ENCODE results near the gene TOP2A.

Gene TOP2A

GRCh38 chr17:40348136-40348504 is 69.6 kb downstream of the TOP2A start:
- Histone ChIP-seq H2BK5ac (ENCODE audit: low read length) (peak overlapping the region; percentile 62), H2AK5ac (ENCODE audit: low read depth, low read length) (peak overlapping the region; percentile 81), H3K36me3 (replicated peaks in 1 of 2; ENCODE audit: control insufficient read depth in 2 of 2, insufficient read depth in 2 of 2, low read length in 2 of 2) (peaks cover 8 to 26% of the 10 kb centered on the region in 2 donors), H3K4me1 (ENCODE audit: control insufficient read depth in 2 of 2, insufficient read depth in 1 of 2, low read depth in 1 of 2, low read length in 2 of 2) (peaks cover 76 to 79% of the 10 kb centered on the region in 2 donors), H3K4ac (ENCODE audit: low read length) (no peak overlapping the region), H2BK12ac (ENCODE audit: low read length) (peak overlapping the region; percentile 69), H4K91ac (ENCODE audit: low read depth, low read length, poor library complexity) (no peak overlapping the region), H4K8ac (ENCODE audit: low read depth, low read length) (no peak overlapping the region), H3K4me3 (ENCODE audit: low read length in 2 of 2) (no peak overlapping the region), H2AFZ (ENCODE audit: low read length) (no peak overlapping the region), H3K79me1 (ENCODE audit: low read depth, low read length) (peaks cover 3% of the 10 kb centered on the region), H3K23ac (ENCODE audit: low read depth, low read length, poor library complexity) (peak overlapping the region; percentile 87), H3K27me3 (ENCODE audit: control insufficient read depth in 3 of 3, insufficient read depth in 3 of 3, low read depth in 1 of 3, low read length in 3 of 3) (peaks cover 0 to 8% (median 0%) of the 10 kb centered on the region in 3 experiments), H3K18ac (ENCODE audit: low read length) (peak overlapping the region; percentile 83), H2BK15ac (ENCODE audit: low read length) (peak overlapping the region; percentile 84), H2BK120ac (ENCODE audit: low read depth, low read length) (no peak overlapping the region), H3K4me2 (ENCODE audit: insufficient read depth, low read length, poor library complexity, severe bottlenecking) (no peak overlapping the region), H3K27ac (replicated peaks; ENCODE audit: low read length) (no peak overlapping the region), H3K14ac (ENCODE audit: low read length) (no peak overlapping the region), H3K9ac (ENCODE audit: low read depth, low read length, poor library complexity) (no peak overlapping the region), H3K9me3 (replicated peaks in 1 of 2; ENCODE audit: control insufficient read depth in 2 of 2, insufficient read depth in 1 of 2, low read depth in 1 of 2, low read length in 2 of 2) (no peaks in the 10 kb centered on the region)
- WGBS, 2 donors (ENCODE audit: extremely low coverage in 2 of 2, insufficient read length in 2 of 2, insufficient replicate concordance in 1 of 2), result no CpG with 5 or more reads among the region's 5 CpGs
- no peak for DNase-seq (ENCODE audit: low spot score)

GRCh38 chr17:40347319-40348135 is 70.2 kb downstream of the TOP2A start:
- H3K9ac ChIP-seq (ENCODE audit: low read depth, low read length, poor library complexity), result peak overlapping the region; percentile 27
- DNase-seq (ENCODE audit: low spot score), result no peak
- no peak overlapping the region for H3K14ac ChIP-seq (ENCODE audit: low read length)
- H3K27me3 ChIP-seq (ENCODE audit: control insufficient read depth in 3 of 3, insufficient read depth in 3 of 3, low read depth in 1 of 3, low read length in 3 of 3), result peaks cover 0 to 14% (median 0%) of the 10 kb centered on the region in 3 experiments
- peaks cover 7 to 21% of the 10 kb centered on the region in 2 donors for H3K36me3 ChIP-seq (replicated peaks in 1 of 2; ENCODE audit: control insufficient read depth in 2 of 2, insufficient read depth in 2 of 2, low read length in 2 of 2)
- H2AK5ac ChIP-seq (ENCODE audit: low read depth, low read length), result peak overlapping the region; percentile 96
- H3K18ac ChIP-seq (ENCODE audit: low read length), result peak overlapping the region; percentile 88
- peak overlapping the region; percentile 21 for H3K4me2 ChIP-seq (ENCODE audit: insufficient read depth, low read length, poor library complexity, severe bottlenecking)
- peaks cover 3% of the 10 kb centered on the region for H3K79me1 ChIP-seq (ENCODE audit: low read depth, low read length)
- H2BK5ac ChIP-seq (ENCODE audit: low read length), result peak overlapping the region; percentile 62
- H2BK15ac ChIP-seq (ENCODE audit: low read length), result peak overlapping the region; percentile 84
- no peak overlapping the region for H3K4me3 ChIP-seq (ENCODE audit: low read length in 2 of 2)
- peaks cover 80 to 85% of the 10 kb centered on the region in 2 donors for H3K4me1 ChIP-seq (ENCODE audit: control insufficient read depth in 2 of 2, insufficient read depth in 1 of 2, low read depth in 1 of 2, low read length in 2 of 2)
- no peaks in the 10 kb centered on the region for H3K9me3 ChIP-seq (replicated peaks in 1 of 2; ENCODE audit: control insufficient read depth in 2 of 2, insufficient read depth in 1 of 2, low read depth in 1 of 2, low read length in 2 of 2)
- no peak overlapping the region for H3K4ac ChIP-seq (ENCODE audit: low read length)
- peak overlapping the region; percentile 24 for H2BK12ac ChIP-seq (ENCODE audit: low read length)
- no peak overlapping the region for H4K8ac ChIP-seq (ENCODE audit: low read depth, low read length)
- H3K23ac ChIP-seq (ENCODE audit: low read depth, low read length, poor library complexity), result peak overlapping the region; percentile 38
- peak overlapping the region; percentile 30 for H4K91ac ChIP-seq (ENCODE audit: low read depth, low read length, poor library complexity)
- H2BK120ac ChIP-seq (ENCODE audit: low read depth, low read length), result no peak overlapping the region
- no peak overlapping the region for H2AFZ ChIP-seq (ENCODE audit: low read length)
- no CpG with 5 or more reads among the region's 9 CpGs for WGBS, 2 donors (ENCODE audit: extremely low coverage in 2 of 2, insufficient read length in 2 of 2, insufficient replicate concordance in 1 of 2)
- H3K27ac ChIP-seq (replicated peaks; ENCODE audit: low read length), result no peak overlapping the region

DNA sequence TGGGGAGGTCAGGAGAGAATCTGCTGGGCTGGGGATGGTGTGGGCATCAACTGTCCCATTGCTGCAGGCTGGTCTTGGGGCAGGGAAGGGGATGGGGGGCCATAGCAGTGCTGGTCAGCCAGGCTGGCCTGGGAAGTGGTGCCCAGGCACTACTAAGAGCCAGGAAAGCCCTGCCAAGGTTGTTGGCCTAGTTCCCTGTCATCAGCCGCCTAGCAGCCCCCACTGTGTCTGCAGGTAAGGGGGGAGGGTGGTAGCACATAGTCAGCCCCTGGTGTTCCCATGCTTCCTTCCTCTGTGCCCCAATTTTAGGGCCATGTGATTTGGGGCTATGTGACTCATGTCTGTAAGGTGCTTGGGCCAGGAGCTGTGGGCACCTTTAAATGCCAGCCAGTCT is 70.9 kb downstream of the TOP2A start:
- Histone ChIP-seq H3K4me3 (ENCODE audit: low read length in 2 of 2) (no peak overlapping the region), H3K79me1 (ENCODE audit: low read depth, low read length) (peaks cover 5% of the 10 kb centered on the region), H3K23ac (ENCODE audit: low read depth, low read length, poor library complexity) (peak overlapping the region; percentile 17), H3K9me3 (replicated peaks in 1 of 2; ENCODE audit: control insufficient read depth in 2 of 2, insufficient read depth in 1 of 2, low read depth in 1 of 2, low read length in 2 of 2) (no peaks in the 10 kb centered on the region), H2BK12ac (ENCODE audit: low read length) (peak overlapping the region; percentile 24), H3K36me3 (replicated peaks in 1 of 2; ENCODE audit: control insufficient read depth in 2 of 2, insufficient read depth in 2 of 2, low read length in 2 of 2) (peaks cover 4 to 13% of the 10 kb centered on the region in 2 donors), H3K9ac (ENCODE audit: low read depth, low read length, poor library complexity) (peak overlapping the region; percentile 65), H2AK5ac (ENCODE audit: low read depth, low read length) (peak overlapping the region; percentile 96), H3K4me2 (ENCODE audit: insufficient read depth, low read length, poor library complexity, severe bottlenecking) (no peak overlapping the region), H3K4ac (ENCODE audit: low read length) (no peak overlapping the region), H2BK120ac (ENCODE audit: low read depth, low read length) (no peak overlapping the region), H2AFZ (ENCODE audit: low read length) (no peak overlapping the region), H2BK5ac (ENCODE audit: low read length) (no peak overlapping the region), H3K18ac (ENCODE audit: low read length) (peak overlapping the region; percentile 88), H3K14ac (ENCODE audit: low read length) (peak overlapping the region; percentile 86), H3K27me3 (ENCODE audit: control insufficient read depth in 3 of 3, insufficient read depth in 3 of 3, low read depth in 1 of 3, low read length in 3 of 3) (peaks cover 0 to 16% (median 2%) of the 10 kb centered on the region in 3 experiments), H3K27ac (replicated peaks; ENCODE audit: low read length) (no peak overlapping the region), H4K91ac (ENCODE audit: low read depth, low read length, poor library complexity) (peak overlapping the region; percentile 30), H2BK15ac (ENCODE audit: low read length) (peak overlapping the region; percentile 60), H3K4me1 (ENCODE audit: control insufficient read depth in 2 of 2, insufficient read depth in 1 of 2, low read depth in 1 of 2, low read length in 2 of 2) (peaks cover 80 to 81% of the 10 kb centered on the region in 2 donors), H4K8ac (ENCODE audit: low read depth, low read length) (no peak overlapping the region)
- DNase-seq (ENCODE audit: low spot score), result no peak
- WGBS, 2 donors (ENCODE audit: extremely low coverage in 2 of 2, insufficient read length in 2 of 2, insufficient replicate concordance in 1 of 2), result no CpG with 5 or more reads among the region's 1 CpG

DNA sequence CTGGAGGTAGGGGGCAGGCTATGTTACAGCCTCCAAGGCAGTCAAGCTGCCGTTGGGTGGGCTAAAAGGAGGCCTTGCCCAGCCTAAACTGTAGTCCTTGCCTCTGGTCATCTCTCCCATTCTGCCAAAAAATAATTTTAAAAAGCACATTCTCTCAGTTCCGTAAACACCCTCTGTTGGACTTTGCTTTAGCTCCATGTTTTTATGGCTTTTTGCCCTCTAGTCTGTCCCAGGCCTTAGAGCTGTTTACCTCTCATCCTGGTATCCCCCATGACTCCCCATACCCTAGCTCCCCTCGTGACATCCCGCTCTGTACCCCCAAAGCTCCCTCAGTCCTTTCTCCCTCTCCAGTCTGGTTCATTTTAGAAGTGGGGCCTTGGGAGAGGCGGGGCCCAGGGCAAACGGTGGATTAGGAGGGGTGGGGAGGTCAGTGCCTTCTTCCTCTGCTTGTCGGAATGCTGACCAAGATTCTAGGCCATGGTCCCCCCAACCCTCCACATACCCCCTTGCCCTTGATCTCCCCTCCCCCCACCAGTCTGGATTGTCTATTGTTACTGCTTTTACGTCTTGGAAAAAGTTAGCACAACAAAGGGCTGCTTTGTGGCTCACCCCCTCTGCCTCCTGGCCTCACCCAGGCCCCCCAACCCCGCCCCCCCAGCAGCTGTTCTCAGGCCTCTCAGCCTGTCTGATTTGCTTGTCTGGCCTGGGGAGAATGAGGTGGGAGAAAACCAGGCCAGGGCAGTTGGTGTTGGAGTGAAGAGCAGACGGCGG is 71.5 kb downstream of the TOP2A start:
- peak overlapping the region; percentile 46 to 53 for H3K4me3 ChIP-seq (ENCODE audit: low read length in 2 of 2)
- no CpG with 5 or more reads among the region's 11 CpGs for WGBS, 2 donors (ENCODE audit: extremely low coverage in 2 of 2, insufficient read length in 2 of 2, insufficient replicate concordance in 1 of 2)
- H3K27ac ChIP-seq (replicated peaks; ENCODE audit: low read length), result no peak overlapping the region

More for the DNA sequence above, 71.5 kb downstream of the TOP2A start:
- peaks cover 4 to 12% of the 10 kb centered on the region in 2 donors for H3K36me3 ChIP-seq (replicated peaks in 1 of 2; ENCODE audit: control insufficient read depth in 2 of 2, insufficient read depth in 2 of 2, low read length in 2 of 2)
- no peak overlapping the region for H2BK12ac ChIP-seq (ENCODE audit: low read length)
- no peak overlapping the region for H3K9ac ChIP-seq (ENCODE audit: low read depth, low read length, poor library complexity)
- H3K27me3 ChIP-seq (ENCODE audit: control insufficient read depth in 3 of 3, insufficient read depth in 3 of 3, low read depth in 1 of 3, low read length in 3 of 3), result peaks cover 0 to 16% (median 2%) of the 10 kb centered on the region in 3 experiments
- no peak overlapping the region for H4K8ac ChIP-seq (ENCODE audit: low read depth, low read length)
- H3K4me1 ChIP-seq (ENCODE audit: control insufficient read depth in 2 of 2, insufficient read depth in 1 of 2, low read depth in 1 of 2, low read length in 2 of 2), result peaks cover 75% of the 10 kb centered on the region in 2 donors
- peak overlapping the region; percentile 96 for H2AK5ac ChIP-seq (ENCODE audit: low read depth, low read length)
- H2AFZ ChIP-seq (ENCODE audit: low read length), result peak overlapping the region; percentile 84
- no peak for DNase-seq (ENCODE audit: low spot score)
- H3K4ac ChIP-seq (ENCODE audit: low read length), result no peak overlapping the region
- H3K18ac ChIP-seq (ENCODE audit: low read length), result peak overlapping the region; percentile 94
- no peak overlapping the region for H2BK120ac ChIP-seq (ENCODE audit: low read depth, low read length)
- no peak overlapping the region for H3K23ac ChIP-seq (ENCODE audit: low read depth, low read length, poor library complexity)
- H3K14ac ChIP-seq (ENCODE audit: low read length), result peak overlapping the region; percentile 86
- H2BK15ac ChIP-seq (ENCODE audit: low read length), result peak overlapping the region; percentile 60
- H3K79me1 ChIP-seq (ENCODE audit: low read depth, low read length), result peaks cover 7% of the 10 kb centered on the region
- H3K9me3 ChIP-seq (replicated peaks in 1 of 2; ENCODE audit: control insufficient read depth in 2 of 2, insufficient read depth in 1 of 2, low read depth in 1 of 2, low read length in 2 of 2), result no peaks in the 10 kb centered on the region
- no peak overlapping the region for H3K4me2 ChIP-seq (ENCODE audit: insufficient read depth, low read length, poor library complexity, severe bottlenecking)
- no peak overlapping the region for H4K91ac ChIP-seq (ENCODE audit: low read depth, low read length, poor library complexity)
- no peak overlapping the region for H2BK5ac ChIP-seq (ENCODE audit: low read length)
